Astrocyte (in vitro differentiated cells and primary cell): ENCODE data around the gene ADD3.

Source experiments
- CTCF ChIP-seq: IDR thresholded peaks from 2 replicates; pipeline ENCODE4 v1.5.1; 2011; ENCODE audit warnings: low read depth, mild to moderate bottlenecking, inconsistent platforms, low read length, moderate library complexity; ENCODE audit not compliant: insufficient read depth
- EZH2 ChIP-seq: IDR thresholded peaks from 2 replicates; pipeline ENCODE4 v1.6.1; 2012; ENCODE audit warnings: mild to moderate bottlenecking, low read length, inconsistent platforms; ENCODE audit not compliant: insufficient read depth

GRCh38 chr10:110008518-110009339 is 945 bp downstream of the ADD3 start:
- TF ChIP-seq CTCF: no peak
- no peak for TF ChIP-seq EZH2
